ENCODE data around the gene CSNK2A1. TPM values are rescaled to one million over a fixed set of nuclear protein-coding genes. Genes with fewer than 3 reads are reported as not detected.
"Not testable (repeated sequence)": the region's sequence is repeated elsewhere in the genome, so short reads cannot be mapped to it uniquely, and the experiment has no call there.

CSNK2A1 gene
- total RNA-seq, 1 donor: 117 TPM

GRCh38 chr20:513429-513828 lies 30.2 kb downstream of the CSNK2A1 start:
- no peak overlapping the region for H3K4me3 ChIP-seq (ENCODE audit: low read depth, low read length)
- DNase-seq (ENCODE audit: low read depth): no peak
- TF ChIP-seq CTCF (IDR thresholded peaks at IDR 0.05; ENCODE audit: insufficient read depth, low read depth, low read length): no peak

- DNase-seq (ENCODE audit: low read depth); H3K4me3 ChIP-seq (ENCODE audit: low read depth, low read length): not testable (repeated sequence)
Measured at GRCh38 chr20:510328-511057, 33.1 kb downstream of the CSNK2A1 start.

- DNase-seq (ENCODE audit: low read depth): peak; percentile 12
- not testable (repeated sequence) for H3K4me3 ChIP-seq (ENCODE audit: low read depth, low read length)
Measured at GRCh38 chr20:508364-508787, 35.2 kb downstream of the CSNK2A1 start.

GRCh38 chr20:507761-508332 lies 35.7 kb downstream of the CSNK2A1 start:
- no peak for DNase-seq (ENCODE audit: low read depth)

GRCh38 chr20:507006-507758 lies 36.4 kb downstream of the CSNK2A1 start:
- DNase-seq (ENCODE audit: low read depth): no peak
- H3K4me3 ChIP-seq (ENCODE audit: low read depth, low read length): no peak overlapping the region
- TF ChIP-seq CTCF (IDR thresholded peaks at IDR 0.05; ENCODE audit: insufficient read depth, low read depth, low read length): no peak

More at GRCh38 chr20:507761-508332, 35.7 kb downstream of the CSNK2A1 start:
- no peak for TF ChIP-seq CTCF (IDR thresholded peaks at IDR 0.05; ENCODE audit: insufficient read depth, low read depth, low read length)
- no peak overlapping the region for H3K4me3 ChIP-seq (ENCODE audit: low read depth, low read length)

- TF ChIP-seq CTCF (IDR thresholded peaks at IDR 0.05; ENCODE audit: insufficient read depth, low read depth, low read length): no peak
- DNase-seq (ENCODE audit: low read depth): no peak
- H3K4me3 ChIP-seq (ENCODE audit: low read depth, low read length): no peak overlapping the region
Measured at GRCh38 chr20:504632-505075, 38.9 kb downstream of the CSNK2A1 start.

- TF ChIP-seq CTCF (IDR thresholded peaks at IDR 0.05; ENCODE audit: insufficient read depth, low read depth, low read length): no peak
- no peak for DNase-seq (ENCODE audit: low read depth)
Measured at GRCh38 chr20:503048-503737, 40.4 kb downstream of the CSNK2A1 start.

More at GRCh38 chr20:503048-503737, 40.4 kb downstream of the CSNK2A1 start:
- no peak overlapping the region for H3K4me3 ChIP-seq (ENCODE audit: low read depth, low read length)

Measured in fibroblast of villous mesenchyme (primary cell).